Skeletal muscle satellite cell (primary cell): ENCODE results near the gene SH2D4B.

Source experiments
- H3K27me3 ChIP-seq: 2 replicates; pipeline ENCODE4 v1.7.0; 2013; ENCODE audit warnings: low read length; ENCODE audit not compliant: control insufficient read depth, insufficient read depth
- H3K36me3 ChIP-seq: 2 replicates; pipeline ENCODE4 v1.7.0; 2013; ENCODE audit warnings: mild to moderate bottlenecking, control low read depth, low read length; ENCODE audit not compliant: insufficient read depth
- H3K4me1 ChIP-seq: 2 replicates; pipeline ENCODE4 v1.7.0; 2013; ENCODE audit warnings: low read length; ENCODE audit not compliant: control insufficient read depth, insufficient read depth
- H3K4me2 ChIP-seq: 2 replicates; pipeline ENCODE4 v1.7.0; 2013; ENCODE audit warnings: mild to moderate bottlenecking, low read length
- H3K4me3 ChIP-seq: 2 replicates; pipeline ENCODE4 v1.7.0; 2013; ENCODE audit warnings: low read length
- H3K9ac ChIP-seq: 2 replicates; pipeline ENCODE4 v1.7.0; 2013; ENCODE audit warnings: mild to moderate bottlenecking, low read depth, low read length, moderate library complexity
- H3K9me3 ChIP-seq: replicated peaks from 2 replicates; pipeline ENCODE4 v1.7.0; 2013; ENCODE audit warnings: mild to moderate bottlenecking, control low read depth, low read length

SH2D4B gene

DNA sequence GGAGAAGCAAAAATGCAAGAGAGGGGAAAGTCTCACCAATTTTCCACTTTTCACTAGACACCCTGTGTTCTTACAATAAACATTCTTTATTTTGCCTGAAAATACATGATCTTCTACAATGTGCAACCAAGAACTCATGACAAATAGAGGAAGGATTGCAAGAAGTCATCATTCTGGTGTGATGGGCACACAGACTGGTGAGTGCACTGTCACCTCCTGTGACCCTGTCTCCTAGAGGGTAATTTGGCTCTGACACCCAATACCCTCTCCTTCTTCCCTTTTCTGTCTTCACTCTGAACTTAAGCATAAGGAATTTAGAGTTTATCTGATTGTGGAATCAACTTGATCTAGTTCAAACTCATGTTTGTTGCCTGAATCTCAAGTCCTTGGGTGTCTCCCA, 153.7 kb downstream of the SH2D4B start:
- Histone ChIP-seq H3K4me1 (no peaks in the 10 kb centered on the region), H3K4me2 (no peak overlapping the region), H3K4me3 (no peak overlapping the region), H3K27me3 (no peaks in the 10 kb centered on the region), H3K9me3 (no peaks in the 10 kb centered on the region), H3K36me3 (no peaks in the 10 kb centered on the region), H3K9ac (no peak overlapping the region)

DNA sequence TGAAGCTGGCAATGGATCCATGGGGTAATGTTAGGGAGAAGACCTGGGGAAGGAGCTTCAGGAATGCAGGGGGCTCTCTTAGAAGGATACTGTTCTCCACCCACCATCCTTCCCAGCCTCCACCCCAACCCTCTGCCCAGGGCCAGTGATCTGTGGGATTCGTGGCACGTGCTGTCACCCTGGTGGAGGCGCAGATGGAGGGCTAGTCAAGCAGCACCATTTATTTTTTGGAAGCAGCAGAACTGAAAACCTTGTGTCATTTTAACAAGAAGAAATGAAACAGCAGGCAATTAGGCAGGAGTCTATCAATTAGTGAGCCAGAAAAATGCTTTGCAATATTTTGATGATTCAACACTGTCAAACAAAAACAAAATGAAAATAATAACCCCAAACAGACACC, 155.9 kb downstream of the SH2D4B start:
- Histone ChIP-seq H3K27me3 (no peaks in the 10 kb centered on the region), H3K9me3 (no peaks in the 10 kb centered on the region), H3K9ac (no peak overlapping the region), H3K4me1 (no peaks in the 10 kb centered on the region), H3K36me3 (no peaks in the 10 kb centered on the region), H3K4me3 (no peak overlapping the region), H3K4me2 (no peak overlapping the region)

DNA sequence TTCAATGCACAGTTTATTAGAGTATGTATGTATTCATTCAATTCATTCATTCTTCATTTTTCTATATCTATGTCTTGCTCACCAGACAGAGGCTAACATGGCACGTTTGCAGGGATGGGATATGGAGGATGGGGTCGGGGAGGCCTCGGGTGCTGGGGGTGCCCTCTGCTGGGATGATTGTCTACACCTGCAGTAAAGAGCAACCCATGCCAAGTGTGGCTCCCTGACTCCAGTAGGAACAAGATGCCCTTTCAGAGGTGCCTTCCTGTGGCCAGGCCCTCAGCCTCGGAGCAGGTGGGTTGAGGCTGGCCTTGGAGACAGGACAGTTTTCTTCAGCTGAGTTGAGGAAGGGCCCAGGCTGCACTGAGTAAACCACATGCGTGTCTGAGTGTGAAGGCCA, 157.2 kb downstream of the SH2D4B start:
- Histone ChIP-seq H3K4me1 (no peaks in the 10 kb centered on the region), H3K27me3 (no peaks in the 10 kb centered on the region), H3K4me2 (no peak overlapping the region), H3K4me3 (no peak overlapping the region), H3K9me3 (no peaks in the 10 kb centered on the region), H3K9ac (no peak overlapping the region), H3K36me3 (no peaks in the 10 kb centered on the region)
